IPS DF 4.7 (cell line): ENCODE results near the gene PCGF2.

ENCODE experiments used
- DNase-seq: peaks from one replicate; pipeline ENCODE4 v3.0.0-alpha.2; 2013; ENCODE audit warnings: low spot score; ENCODE audit errors: extremely low read depth

Gene PCGF2

GRCh38 chr17:38719943-38720641 is 28.0 kb downstream of the PCGF2 start:
- DNase-seq, result no peak

- DNase-seq, result no peak
Measured at GRCh38 chr17:38719289-38719942, 28.7 kb downstream of the PCGF2 start.

GRCh38 chr17:38717139-38717745 is 30.9 kb downstream of the PCGF2 start:
- no peak for DNase-seq

- DNase-seq, result no peak
Measured at GRCh38 chr17:38716368-38717005, 31.6 kb downstream of the PCGF2 start.

- no peak for DNase-seq
Measured at GRCh38 chr17:38715216-38715943, 32.8 kb downstream of the PCGF2 start.

- no peak for DNase-seq
Measured at GRCh38 chr17:38713456-38714075, 34.6 kb downstream of the PCGF2 start.

- no peak for DNase-seq
Measured at GRCh38 chr17:38712593-38712992, 35.5 kb downstream of the PCGF2 start.

- DNase-seq, result no peak
Measured at GRCh38 chr17:38711792-38712571, 36.2 kb downstream of the PCGF2 start.

- DNase-seq, result no peak
Measured at GRCh38 chr17:38710985-38711384, 37.2 kb downstream of the PCGF2 start.

GRCh38 chr17:38710604-38710962 is 37.6 kb downstream of the PCGF2 start:
- no peak for DNase-seq

- no peak for DNase-seq
Measured at GRCh38 chr17:38709864-38710603, 38.1 kb downstream of the PCGF2 start.

- DNase-seq, result no peak
Measured at GRCh38 chr17:38709104-38709820, 38.9 kb downstream of the PCGF2 start.

GRCh38 chr17:38707678-38708351 is 40.3 kb downstream of the PCGF2 start:
- no peak for DNase-seq

- no peak for DNase-seq
Measured at GRCh38 chr17:38706505-38707216, 41.5 kb downstream of the PCGF2 start.

GRCh38 chr17:38705803-38706504 is 42.2 kb downstream of the PCGF2 start:
- DNase-seq, result no peak

GRCh38 chr17:38705523-38705802 is 42.7 kb downstream of the PCGF2 start:
- DNase-seq, result no peak
